SU-DHL-6 (cell line): Measurements from ENCODE around the gene STRADA.

Experiments used
- CTCF ChIP-seq: fragments of 200-600 bp; sonication (generic); IDR thresholded peaks from one replicate; pipeline ENCODE4 v1.5.1; 2017; ENCODE audit warnings: antibody characterized with exemption, mild to moderate bottlenecking, low read length, moderate library complexity; ENCODE audit not compliant: insufficient read depth, poor library complexity, severe bottlenecking
- EZH2phosphoT487 ChIP-seq: fragments of 200-600 bp; sonication (generic), shearing (Covaris generic); conservative IDR thresholded peaks from 2 replicates; pipeline ENCODE4 v1.6.1; 2018; ENCODE audit warnings: mild to moderate bottlenecking, antibody characterized with exemption, low read length, moderate library complexity, mixed read lengths

- TF ChIP-seq CTCF (no peak), EZH2phosphoT487 (no peak)
Observed at GRCh38 chr17:63775420-63775819, 33.8 kb upstream of the STRADA start.
